RPMI7951 (cell line): ENCODE results near the gene IGFBP6. TPM values are rescaled to one million over a fixed set of nuclear protein-coding genes. Genes with fewer than 3 reads are reported as not detected.

ENCODE experiments used
- DNase-seq: peaks from one replicate; pipeline ENCODE4 v3.0.0-alpha.2; 2012; ENCODE audit warnings: low read depth
- total RNA-seq: library from RNA; depleted of rRNA; stranded (reverse); fragments of >200 nt; shearing (Covaris generic); gene quantifications from 2 replicates; pipeline ENCODE4 v1.2.3, GENCODE V29; 2014

Gene IGFBP6
- total RNA-seq, 1 experiment from 2014 or later, result 103 TPM

DNA sequence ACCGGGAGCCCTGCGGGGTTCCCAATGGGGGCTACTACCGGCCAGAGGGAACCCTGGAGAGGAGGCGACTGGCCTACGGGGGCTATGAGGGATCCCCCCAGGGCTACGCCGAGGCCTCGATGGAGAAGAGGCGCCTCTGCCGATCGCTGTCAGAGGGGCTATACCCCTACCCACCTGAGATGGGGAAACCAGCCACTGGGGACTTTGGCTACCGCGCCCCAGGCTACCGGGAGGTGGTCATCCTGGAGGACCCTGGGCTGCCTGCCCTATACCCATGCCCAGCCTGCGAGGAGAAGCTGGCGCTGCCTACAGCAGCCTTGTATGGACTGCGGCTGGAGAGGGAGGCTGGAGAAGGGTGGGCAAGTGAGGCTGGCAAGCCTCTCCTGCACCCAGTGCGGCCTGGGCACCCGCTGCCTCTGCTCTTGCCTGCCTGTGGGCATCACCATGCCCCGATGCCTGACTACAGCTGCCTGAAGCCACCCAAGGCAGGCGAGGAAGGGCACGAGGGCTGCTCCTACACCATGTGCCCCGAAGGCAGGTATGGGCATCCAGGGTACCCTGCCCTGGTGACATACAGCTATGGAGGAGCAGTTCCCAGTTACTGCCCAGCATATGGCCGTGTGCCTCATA is 37.9 kb upstream of the IGFBP6 start:
- no peak for DNase-seq

DNA sequence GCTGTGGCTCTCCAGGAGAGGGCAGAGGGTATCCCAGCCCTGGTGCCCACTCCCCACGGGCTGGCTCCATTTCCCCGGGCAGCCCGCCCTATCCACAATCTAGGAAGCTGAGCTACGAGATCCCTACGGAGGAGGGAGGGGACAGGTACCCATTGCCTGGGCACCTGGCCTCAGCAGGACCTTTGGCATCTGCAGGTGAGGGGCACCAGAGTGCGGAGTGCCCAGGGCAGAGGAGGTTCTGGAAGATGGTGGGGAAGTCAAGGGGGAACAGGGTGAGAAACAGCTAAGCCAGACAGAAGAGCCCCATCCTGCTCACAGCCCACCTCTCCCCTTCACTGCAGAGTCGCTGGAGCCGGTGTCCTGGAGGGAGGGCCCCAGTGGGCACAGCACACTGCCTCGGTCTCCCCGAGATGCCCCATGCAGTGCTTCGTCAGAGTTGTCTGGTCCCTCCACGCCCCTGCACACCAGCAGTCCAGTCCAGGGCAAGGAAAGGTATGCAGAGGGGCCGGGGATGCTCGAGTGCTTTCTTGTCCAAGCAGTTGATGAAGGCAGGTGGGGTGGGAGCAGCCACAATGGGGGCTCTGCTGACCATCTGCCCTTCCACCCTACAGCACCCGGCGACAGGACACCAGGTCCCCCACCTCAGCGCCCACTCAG is 37.3 kb upstream of the IGFBP6 start:
- DNase-seq, result no peak

DNA sequence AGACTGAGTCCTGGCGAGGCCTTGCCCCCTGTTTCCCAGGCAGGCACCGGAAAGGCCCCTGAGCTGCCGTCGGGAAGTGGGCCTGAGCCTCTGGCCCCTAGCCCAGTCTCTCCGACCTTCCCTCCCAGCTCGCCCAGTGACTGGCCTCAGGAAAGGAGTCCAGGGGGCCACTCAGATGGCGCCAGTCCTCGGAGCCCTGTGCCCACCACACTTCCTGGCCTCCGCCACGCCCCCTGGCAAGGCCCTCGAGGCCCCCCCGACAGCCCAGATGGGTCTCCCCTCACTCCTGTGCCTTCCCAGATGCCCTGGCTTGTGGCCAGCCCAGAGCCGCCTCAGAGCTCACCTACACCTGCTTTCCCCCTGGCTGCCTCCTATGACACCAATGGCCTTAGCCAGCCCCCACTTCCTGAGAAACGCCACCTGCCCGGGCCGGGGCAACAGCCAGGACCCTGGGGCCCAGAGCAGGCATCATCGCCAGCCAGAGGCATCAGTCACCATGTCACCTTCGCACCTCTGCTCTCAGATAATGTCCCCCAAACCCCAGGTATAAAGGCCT is 36.7 kb upstream of the IGFBP6 start:
- DNase-seq, result no peak

DNA sequence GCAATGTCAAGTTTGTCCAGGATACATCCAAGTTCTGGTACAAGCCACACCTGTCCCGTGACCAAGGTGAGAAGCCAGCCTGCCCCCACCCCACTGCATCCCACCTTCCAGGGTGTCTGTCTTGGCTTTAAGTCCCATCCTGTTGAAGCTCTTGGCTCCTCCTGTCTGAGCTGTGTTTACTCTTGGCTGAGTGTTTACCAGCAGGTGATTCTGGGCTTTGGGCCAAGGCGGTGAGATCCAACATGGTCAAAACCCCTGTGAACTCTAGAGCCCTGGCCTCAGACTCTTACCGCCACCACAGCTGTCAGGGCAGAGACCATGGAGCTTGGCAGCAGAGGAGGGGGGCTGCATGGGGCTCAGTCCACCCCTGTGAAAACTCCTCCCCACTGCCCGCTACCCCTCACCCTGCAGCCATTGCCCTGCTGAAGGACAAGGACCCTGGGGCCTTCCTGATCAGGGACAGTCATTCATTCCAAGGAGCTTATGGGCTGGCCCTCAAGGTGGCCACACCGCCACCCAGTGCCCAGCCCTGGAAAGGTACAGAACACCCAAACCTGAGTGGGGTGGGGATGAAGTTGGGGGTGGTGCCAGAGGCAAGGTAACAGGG is 36.0 kb upstream of the IGFBP6 start:
- DNase-seq, result no peak

DNA sequence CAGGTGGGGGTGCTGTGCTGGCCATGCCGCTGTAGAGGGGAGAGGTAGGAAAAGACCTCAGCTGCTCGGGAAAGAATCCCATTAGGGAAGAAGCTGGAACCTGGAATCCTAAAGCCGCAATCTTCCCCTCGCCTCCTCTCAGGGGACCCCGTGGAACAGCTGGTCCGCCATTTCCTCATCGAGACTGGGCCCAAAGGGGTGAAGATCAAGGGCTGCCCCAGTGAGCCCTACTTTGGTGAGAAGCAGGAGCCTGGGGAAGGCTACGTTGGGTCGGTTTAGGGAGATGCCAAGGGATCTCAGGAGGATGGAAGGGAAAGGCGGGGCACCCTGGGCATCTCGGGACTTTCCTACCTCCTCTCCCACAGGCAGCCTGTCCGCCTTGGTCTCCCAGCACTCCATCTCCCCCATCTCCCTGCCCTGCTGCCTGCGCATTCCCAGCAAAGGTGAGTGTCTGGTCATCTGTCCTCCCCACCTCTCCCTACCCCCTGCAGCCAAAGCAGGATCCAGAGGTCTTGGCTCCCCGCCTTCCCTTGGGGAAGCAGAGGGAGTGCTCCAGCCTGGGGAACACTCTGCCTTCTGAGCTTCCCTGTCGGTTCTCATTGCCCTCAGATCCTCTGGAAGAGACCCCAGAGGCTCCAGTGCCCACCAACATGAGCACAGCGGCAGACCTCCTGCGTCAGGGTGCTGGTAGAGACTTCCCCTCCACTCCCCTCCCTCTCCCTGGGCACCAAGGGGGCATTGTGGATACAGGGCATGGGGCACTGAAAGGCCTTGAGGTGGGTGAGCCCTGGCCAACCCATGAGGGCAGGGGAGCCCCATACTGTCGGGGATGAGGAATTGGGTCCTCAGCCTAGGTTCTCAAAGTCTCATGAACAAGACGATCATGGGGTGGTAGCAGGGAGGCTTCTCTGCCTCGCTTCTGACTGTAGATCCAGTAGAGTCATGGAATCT is 35.2 kb upstream of the IGFBP6 start:
- no peak for DNase-seq

- DNase-seq, result no peak
Observed at GRCh38 chr12:53062977-53063707, 34.3 kb upstream of the IGFBP6 start.

DNA sequence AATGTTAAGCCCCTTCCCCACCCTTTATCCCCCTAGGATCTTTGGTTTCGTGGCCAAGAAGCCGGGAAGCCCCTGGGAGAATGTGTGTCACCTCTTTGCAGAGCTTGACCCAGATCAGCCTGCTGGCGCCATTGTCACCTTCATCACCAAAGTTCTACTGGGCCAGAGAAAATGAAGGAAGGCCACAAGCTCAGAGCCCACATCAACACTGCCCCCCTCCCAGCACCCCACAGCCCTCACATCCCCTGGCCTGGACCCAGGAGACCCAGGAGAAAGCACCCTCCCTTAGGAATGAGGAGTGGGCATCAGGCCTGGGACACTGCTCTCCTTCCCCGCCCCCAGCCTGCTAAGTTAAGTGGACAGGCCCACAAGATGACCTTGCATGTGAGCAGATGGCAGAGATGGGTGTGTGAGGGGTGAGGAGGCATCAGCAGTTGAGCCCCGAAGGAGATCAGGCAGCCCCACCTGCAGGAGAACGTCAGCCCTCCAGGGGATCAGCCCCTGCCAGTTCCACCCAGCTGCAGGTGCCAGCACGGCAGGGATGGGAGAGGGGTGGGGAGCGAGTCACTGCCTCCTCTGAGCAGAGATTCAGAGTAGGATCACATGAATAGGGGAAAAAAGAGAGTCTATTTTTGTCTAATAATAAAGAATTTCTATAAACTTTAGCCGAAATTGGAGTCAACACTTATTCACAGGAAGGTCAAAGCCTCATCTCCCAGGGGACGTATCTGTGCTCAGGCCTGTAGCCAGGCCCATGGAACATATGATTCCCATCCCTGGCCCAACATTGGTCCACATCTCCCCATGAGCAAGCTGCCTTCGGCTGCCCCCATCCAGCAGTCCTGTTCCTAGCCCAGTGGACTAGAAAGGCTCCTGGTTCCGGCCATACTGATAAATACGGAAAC is 33.5 kb upstream of the IGFBP6 start:
- DNase-seq, result no peak

- no peak for DNase-seq
Observed at GRCh38 chr12:53064613-53065436, 32.6 kb upstream of the IGFBP6 start.

- no peak for DNase-seq
Observed at GRCh38 chr12:53065470-53065869, 32.0 kb upstream of the IGFBP6 start.

DNA sequence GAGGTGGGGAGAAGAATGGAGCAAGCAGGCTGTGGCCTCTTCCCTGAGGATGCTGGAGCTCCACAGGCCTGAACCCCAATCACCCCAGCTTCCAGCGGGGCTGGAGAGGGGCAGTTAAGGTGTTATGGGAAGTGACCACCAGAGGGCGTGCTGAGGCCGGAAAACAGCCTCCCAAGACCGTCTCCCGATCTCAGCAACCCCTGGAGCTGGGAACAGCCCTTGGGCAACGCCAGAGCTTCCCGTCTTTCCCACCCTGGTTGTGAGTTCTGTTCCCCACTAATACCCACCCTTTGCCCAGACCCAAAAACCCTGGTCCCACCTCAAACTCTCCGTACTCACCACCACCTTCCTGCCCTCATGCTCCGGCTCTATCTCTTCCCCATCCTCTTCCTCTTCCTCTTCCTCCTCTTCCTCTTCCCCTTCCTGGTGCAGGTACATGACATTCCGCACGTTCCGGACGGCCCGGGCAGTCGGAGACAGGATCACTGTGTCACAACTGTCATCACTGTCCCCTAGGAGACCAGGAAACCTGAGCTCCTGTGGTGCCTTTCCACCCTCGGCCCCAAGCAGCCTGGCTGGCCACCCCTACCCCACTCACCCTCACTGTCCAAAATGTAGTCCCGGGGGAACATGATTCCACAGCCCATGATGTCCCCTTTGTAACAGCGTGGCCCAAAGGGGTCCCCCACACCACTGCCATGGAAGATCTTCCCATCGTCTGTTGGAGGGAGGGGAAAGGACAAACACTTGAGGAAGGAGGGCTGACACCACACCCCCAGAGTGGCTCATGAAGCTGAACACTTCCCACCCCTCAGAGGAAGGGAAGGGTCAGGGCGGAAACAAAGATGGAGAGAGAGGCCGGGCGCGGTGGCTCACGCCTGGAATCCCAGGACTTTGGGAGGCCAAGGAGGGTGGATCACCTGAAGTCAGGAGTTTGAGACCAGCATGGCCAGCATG is 31.2 kb upstream of the IGFBP6 start:
- DNase-seq, result peak; percentile 71

DNA sequence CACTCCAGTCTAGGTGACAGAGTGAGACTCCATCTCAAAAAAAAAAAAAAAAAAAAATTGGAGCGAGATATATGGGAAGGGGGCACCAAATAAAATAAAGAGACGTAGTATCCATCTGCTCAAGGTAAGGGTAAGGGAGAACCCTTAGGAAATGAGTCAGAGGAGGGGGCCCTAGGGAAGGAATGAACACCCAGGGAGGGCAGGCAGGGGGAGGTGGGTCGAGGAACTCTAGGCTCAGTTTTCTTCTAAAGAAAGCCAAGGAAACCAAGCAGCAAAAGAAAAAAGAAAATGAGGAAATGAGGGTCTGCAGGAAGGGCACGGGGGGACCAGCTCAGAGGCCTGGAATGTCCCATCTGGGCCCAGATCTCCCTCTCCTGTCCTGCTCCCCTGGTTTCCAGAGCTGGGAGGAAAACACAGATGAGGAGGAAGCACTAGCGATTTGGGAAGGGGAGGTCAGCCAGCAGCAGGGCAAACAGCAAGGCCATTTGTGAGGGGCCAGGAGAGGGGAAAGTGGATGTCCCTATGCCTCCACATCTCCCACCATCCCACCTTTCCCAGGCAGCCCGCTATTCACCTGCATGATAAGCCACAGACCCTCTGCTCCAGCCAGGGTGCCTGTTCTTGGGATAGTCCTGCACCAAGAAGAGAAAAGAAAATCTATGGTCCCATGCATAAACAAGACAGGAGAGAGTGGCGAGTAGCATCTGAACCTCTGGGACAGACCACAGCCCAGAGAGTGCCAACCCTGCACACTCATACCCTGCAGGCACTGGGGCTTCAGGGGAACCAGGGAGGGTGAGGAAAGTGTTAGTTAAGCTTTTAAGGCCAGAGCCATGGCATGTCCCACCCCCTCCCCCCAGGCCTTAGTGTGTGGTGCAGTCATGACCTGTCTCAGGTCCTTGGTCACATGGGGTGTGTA is 30.1 kb upstream of the IGFBP6 start:
- no peak for DNase-seq

DNA sequence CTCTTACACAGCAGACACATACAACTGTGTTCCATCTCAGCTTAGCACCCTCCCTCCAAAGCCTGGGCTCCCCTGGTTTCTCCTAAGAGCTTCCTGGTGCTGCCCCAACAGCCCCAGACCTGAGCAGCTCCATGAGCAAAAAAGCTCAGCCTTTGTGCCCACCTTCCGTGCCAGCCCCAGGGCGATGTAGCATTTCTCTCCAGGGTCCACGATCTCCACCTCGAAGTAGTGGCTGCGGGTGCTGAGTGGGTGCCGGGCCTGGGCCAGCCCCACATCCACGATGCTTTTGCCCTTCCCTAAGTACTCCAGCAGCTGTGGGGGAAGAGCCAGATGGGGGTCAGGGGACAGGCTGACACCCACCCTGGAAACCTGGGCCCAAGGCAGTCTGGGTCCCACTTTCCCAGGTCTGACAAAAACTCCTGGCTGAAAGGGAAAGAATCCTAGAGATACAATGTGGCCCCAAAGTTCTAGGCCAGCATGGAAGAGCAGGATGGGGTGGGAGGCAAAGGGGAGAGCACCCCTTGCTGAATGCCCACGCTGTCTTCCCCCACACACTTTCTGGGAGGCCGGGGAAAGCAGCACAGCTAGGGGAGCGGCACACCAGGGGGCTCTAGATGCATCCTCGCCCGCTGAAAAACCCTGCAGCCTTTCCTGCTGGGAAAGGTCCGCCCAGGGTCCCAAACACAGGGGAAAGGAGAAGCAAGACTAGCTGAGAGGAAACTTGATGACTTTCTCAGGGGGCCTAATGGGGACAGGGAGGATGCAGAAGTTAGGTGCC is 29.3 kb upstream of the IGFBP6 start:
- DNase-seq, result no peak

DNA sequence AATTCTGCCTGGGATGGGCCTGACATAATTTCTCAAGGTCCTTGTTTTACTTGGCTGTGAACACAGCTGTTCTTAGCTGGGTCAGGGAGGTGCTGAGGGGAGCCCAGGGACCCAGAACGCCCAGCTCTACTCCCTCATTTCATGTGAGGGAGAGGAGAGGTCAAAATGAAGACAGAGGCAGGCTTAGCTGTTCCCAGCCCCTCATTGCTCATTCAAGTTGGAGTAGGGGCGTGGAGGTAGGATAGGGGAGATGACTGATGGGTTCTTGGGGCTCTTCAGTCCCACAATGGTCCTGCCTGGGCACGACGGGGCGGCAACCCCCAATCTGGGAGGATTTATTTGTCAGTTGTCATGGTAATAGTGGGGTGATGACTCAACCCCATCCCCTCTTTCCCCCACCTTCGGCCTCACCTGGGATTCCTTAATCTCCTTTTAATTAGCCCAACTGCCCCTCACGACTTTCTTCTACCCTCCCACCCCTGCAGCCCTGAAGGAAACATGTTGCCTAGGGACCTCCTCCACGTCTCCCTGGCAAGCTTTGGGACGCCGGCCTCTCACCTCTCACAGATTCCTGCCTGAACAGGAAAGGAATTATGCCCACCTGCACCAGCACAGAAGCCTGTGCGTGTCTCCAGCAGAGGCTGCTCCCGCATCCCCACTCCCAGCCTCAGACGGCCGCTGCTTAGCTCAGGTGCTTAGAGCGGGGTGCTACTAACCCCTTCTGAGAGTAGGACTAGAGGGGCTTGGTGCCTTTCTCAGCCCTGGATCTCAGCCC is 28.5 kb upstream of the IGFBP6 start:
- no peak for DNase-seq

DNA sequence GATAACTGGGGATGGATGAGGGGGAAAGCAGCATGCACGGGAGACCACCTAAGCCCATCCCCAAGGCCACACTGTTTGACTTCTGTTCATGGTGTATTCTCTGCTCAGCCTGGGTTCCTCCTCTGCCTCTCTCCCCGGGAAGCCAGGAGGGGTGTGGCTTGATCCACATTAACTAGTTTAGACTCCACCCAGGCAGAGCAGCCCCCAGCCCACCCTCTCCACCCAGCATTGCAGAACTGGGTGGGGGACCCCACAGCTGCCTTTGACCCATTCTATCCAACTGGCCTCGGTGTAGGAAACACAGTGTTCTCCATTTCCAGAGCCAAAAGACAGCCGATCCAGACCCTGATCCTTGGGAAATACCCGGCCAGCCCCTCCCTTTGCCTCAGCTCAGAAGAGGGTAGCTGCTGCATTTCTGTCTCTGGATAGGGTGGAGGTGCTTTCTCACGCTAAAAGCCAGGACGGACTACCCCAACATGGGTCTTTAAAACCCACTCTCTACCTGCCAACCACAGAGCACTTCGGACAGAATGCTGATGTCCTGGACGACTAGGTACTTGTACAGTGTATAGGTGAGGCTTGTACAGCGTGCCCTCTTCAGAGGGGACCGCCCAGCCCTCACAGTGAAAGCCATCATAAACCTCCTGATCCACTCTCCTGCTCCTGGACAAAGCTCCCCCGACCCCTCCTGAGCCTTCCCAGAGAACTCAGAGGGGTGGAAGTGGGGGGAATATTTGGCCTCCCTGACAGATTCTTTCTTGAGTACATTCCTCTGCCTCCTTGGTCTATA is 27.7 kb upstream of the IGFBP6 start:
- no peak for DNase-seq
